Inflammatory macrophage treated with lipopolysaccharide for 1 hour (primary cell): Measurements from ENCODE around the gene GPR158.

Experiments used
- DNase-seq, 2 donors: peaks; one replicate each; pipeline ENCODE4 v3.0.0-alpha.2; 2020 to 2022

Gene GPR158

DNA sequence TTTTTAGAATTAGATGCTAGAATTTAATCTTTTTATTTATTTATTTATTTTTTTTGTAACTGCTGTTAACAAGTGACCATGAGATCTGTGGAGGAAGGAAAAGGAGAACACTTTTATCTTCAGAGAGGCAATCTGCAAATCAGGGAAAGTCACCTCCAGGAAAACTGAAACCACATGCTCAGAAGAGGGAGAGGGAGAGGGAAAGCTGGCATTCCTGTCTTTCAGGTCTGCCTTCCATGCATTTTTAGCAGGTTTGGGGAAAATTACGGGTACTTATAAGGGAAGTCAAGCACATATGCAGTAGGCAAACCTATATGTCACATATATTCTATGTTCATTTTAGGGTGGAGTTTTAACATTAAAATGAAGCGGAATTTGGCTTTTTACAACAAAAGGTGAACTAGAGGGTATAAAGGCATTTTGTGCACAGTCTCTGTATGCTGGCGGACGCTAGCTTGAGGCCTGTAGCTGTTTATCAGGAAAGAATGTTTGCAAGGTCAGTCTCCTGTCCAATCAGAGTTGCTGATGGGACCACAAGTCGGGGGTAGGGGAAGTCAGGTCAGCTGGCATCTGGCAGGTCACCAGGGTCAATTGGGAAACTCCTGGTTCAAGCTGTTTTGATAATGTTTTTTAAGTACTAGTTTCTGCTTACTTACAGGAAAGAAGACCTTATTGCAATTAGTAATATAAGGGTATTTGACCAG, 333.5 kb downstream of the GPR158 start:
- DNase-seq, result no peak

GRCh38 chr10:25509151-25509550, 334.4 kb downstream of the GPR158 start:
- no peak for DNase-seq

DNA sequence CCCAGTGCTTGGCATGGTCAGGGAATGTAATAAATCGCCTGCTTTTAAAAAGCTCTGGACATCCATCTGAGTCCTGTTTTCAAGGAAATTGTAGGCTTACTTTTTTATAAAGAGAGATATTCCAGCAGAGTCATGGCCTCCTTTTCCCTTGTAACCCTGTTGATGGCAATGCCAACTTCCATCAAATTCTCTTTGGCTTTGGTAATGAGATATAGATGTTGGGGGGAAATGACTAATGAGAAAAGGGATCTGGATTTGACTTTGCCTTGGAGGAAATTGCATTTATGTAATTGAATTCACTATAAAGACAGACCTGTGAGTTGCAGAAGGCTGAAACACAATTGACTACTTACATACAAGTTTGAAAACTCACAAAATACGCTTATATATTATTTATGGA, 347.5 kb downstream of the GPR158 start:
- DNase-seq, result no peak

- DNase-seq, result no peak
These were observed 348.3 kb downstream of the GPR158 start for GRCh38 chr10:25522946-25523608.

GRCh38 chr10:25530306-25530705, 355.5 kb downstream of the GPR158 start:
- DNase-seq, result no peak

DNA sequence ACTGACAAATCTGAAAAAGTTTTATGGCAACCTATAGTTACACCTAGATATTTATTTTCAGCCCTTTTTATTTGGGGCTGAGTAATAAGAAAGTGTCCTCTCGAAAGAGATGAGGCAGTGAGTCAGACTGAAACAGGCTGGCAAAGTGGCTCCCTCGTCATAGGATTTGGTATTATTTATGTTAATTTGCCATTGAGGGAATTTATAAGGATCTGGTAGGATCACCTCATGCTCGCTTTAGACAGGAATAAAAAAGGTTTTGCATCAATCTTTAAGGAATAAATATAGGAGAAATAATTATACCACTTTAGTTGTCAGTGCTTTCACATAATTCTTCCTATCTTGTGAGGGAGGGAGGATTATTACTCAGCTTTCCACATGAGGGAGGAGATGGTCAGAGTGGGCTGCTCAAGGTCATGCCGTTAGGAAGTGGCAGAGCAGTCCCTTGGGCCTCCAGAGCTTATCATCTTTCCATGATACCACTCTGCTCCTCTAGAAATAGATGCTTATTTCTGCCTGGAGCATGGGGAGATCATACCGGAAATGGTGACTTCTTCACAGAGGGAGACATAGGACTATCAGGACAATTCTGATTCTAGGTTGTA, 356.8 kb downstream of the GPR158 start:
- no peak for DNase-seq

DNA sequence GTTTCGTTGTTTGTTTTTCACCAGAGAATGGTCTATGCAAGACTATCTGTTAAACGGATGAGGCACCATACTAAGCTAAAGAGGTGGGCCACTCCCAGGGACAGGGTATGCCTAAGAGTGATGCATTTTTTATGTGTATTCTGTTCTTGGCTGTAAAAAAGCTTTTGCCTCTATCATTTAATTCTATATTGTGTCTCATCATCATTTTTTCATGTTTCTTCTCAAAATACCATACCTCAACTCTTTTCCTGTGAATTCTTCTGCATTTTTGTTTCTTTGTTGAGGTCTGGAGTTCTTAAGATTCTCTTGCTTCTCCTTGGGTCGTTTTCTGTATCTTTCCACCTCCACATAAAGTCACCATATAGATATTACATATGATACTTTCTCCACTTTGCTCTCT, 357.4 kb downstream of the GPR158 start:
- no peak for DNase-seq

GRCh38 chr10:25536027-25536426, 361.2 kb downstream of the GPR158 start:
- DNase-seq, result no peak

GRCh38 chr10:25547382-25547781, 372.6 kb downstream of the GPR158 start:
- no peak for DNase-seq

DNA sequence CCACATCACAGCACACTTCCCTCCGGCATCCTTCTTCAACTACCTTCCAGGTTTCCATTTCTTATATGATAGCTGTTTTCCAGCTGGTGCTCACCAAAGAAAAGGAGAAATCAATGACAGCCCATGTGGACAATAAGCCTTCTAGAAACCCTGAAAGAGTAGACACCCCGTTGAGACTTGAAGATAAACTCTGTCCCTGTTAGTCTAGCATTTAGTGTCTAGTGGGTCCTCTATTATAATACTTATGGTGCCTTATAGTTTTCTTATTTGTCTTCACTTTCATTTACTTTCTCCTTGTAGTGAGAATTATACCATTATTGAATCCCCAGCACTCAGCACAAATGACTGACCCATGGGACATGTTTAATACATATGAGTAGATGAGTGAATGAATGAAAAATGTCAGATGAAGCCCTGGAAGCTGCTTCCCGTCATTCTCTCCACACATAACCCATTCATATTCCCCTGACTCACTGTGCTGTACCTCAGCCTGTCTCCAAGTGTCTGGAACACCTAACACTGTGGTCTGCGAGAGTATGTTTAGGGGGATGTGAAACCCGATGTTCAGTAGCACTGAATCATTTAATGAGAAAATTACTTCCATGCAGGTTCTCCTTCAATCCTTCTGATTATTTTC, 377.6 kb downstream of the GPR158 start:
- no peak for DNase-seq

- no peak for DNase-seq
These were observed 381.1 kb downstream of the GPR158 start for GRCh38 chr10:25555865-25556264.

DNA sequence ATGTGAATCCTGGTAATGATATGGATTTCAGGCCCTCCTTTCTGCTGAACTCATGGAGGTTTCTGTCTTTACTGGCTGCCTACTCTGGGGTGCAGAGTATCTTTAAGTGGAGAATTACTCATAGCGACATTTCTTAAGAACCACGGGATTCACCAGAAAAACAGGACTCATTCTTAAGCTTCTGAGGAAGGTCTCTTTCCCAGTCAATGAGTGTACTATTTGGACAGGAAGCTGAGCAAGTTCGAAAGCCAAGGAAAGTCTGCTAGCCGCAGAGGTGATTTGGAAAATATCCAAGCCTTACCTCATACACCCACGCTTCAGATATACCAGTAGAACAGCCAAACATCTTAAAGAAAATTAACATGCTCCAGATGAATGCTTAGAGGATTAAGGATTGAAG, 381.7 kb downstream of the GPR158 start:
- DNase-seq, result no peak

DNA sequence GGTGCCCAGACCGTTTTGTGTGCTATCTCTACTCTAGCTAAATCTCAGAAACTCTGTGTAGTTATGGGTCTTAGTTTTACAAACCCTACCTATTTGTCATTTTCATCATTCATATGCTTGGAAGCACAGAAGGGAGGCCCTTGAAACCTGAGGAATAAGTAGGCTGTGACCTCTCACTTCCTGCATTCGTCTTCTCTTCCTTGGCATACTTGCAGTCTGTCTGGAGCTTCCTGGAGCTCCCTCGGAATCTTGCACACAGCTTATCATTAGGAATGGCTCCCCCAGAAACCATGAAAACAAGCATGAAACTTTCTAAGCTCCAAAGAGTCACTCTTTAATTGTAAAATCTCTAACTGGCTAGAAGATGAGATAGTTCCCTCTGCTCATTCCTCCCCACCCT, 382.3 kb downstream of the GPR158 start:
- DNase-seq, result no peak

GRCh38 chr10:25561758-25562157, 387.0 kb downstream of the GPR158 start:
- DNase-seq, result no peak

- DNase-seq, result no peak
These were observed 387.7 kb downstream of the GPR158 start for GRCh38 chr10:25562547-25562946.

GRCh38 chr10:25564351-25564750, 389.6 kb downstream of the GPR158 start:
- DNase-seq, result no peak

DNA sequence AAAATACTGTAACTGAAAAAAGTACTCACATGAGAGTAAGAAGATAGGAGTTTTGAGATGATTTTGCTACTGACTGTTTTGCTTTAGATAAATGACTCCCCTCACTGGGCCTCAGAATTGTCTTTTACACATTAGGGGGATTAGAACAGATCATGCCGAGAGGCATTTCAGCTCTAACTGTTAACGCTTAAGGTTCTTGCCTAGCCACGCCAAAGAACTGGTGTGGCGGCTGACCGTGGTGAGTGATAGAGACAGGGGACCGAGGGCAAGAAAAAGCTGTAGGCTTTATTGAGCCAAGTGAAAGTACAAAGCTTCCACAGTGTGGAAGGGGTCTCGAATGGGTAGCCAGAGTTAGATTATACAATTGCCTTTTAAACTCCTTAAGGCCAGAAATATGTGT, 390.8 kb downstream of the GPR158 start:
- DNase-seq, result no peak

DNA sequence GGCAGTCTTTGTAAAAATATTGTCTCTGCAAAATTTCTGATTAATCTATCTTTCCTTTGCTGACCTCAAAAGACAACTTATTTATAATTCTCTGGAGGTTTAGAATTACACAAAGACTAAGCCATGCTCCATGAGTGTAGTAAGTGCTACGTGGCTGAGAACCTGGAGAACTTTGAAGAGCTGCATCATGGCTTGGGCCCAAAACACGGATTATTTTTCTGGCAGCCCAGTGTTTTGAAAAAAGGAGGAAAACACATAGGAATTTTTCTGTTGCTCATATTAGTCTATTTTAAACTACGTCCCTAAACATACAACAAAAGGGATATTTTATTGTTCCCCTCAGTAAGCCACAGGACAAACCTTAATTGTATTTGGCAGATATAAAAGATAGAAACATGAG, 398.5 kb downstream of the GPR158 start:
- DNase-seq, result no peak

GRCh38 chr10:25575343-25575742, 400.5 kb downstream of the GPR158 start:
- no peak for DNase-seq

DNA sequence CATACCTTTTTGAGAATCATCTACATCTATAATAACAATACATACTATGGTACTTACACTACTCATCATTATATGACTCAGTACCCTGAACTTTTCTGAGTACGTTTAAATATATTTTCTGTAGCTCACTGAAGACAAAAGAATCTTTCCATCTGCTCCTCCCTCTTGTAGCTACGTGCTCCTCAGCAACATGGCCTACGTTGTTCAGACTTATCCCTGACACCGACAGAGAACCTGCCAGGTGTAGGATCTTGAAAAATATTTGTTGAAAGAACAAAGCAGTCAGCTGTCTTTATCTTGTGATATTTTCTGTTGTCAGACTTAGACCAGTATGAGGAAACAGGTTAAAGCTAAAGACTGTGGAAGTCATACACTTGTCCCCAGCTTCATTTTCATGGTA, 403.3 kb downstream of the GPR158 start:
- no peak for DNase-seq

- DNase-seq, result no peak
These were observed 408.2 kb downstream of the GPR158 start for GRCh38 chr10:25582961-25583360.

- no peak for DNase-seq
These were observed 425.9 kb downstream of the GPR158 start for GRCh38 chr10:25600651-25601050.

GRCh38 chr10:25604591-25604990, 429.8 kb downstream of the GPR158 start:
- DNase-seq, result no peak

GRCh38 chr10:25614652-25615051, 439.9 kb downstream of the GPR158 start:
- no peak for DNase-seq
